Epithelial cell of esophagus (primary cell): ENCODE results near the gene SSBP3.

ENCODE experiments used
- DNase-seq: peaks from one replicate; pipeline ENCODE4 v3.0.0; 2010; ENCODE audit warnings: low read depth
- H3K4me3 ChIP-seq: 2 replicates; pipeline ENCODE4 v1.5.1; 2011; ENCODE audit warnings: mild to moderate bottlenecking, low read length, control low read depth
- TF ChIP-seq, protein P1 (sequence below): IDR thresholded peaks from 2 replicates; pipeline ENCODE4 v1.5.1; 2011; ENCODE audit warnings: low read depth, mild to moderate bottlenecking, low read length, control low read depth, inconsistent platforms; ENCODE audit not compliant: insufficient read depth; ENCODE audit errors: missing control alignments

Gene SSBP3

DNA sequence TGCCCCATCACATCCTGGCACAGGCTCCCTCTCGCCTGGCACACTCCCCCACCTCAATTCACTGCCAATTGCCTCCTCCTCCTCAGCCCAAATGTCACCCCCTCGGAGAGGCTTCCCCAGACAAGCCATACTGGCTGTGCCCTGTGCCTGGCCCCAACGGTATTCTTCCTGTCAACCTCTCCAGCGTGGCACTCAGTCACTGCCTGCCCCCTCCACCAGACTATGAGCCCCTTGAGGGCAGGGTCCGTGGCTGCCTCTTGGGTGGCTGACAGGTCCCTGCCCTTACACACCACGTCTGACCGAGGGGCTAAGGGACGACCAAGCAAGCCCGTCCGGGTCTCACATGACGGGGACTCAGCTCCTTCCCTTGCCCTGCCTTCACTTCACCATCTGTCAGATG is 131.3 kb downstream of the SSBP3 start:
- no peak for DNase-seq
- H3K4me3 ChIP-seq: no peak overlapping the region
- TF ChIP-seq, protein P1, sequence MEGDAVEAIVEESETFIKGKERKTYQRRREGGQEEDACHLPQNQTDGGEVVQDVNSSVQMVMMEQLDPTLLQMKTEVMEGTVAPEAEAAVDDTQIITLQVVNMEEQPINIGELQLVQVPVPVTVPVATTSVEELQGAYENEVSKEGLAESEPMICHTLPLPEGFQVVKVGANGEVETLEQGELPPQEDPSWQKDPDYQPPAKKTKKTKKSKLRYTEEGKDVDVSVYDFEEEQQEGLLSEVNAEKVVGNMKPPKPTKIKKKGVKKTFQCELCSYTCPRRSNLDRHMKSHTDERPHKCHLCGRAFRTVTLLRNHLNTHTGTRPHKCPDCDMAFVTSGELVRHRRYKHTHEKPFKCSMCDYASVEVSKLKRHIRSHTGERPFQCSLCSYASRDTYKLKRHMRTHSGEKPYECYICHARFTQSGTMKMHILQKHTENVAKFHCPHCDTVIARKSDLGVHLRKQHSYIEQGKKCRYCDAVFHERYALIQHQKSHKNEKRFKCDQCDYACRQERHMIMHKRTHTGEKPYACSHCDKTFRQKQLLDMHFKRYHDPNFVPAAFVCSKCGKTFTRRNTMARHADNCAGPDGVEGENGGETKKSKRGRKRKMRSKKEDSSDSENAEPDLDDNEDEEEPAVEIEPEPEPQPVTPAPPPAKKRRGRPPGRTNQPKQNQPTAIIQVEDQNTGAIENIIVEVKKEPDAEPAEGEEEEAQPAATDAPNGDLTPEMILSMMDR: no peak

DNA sequence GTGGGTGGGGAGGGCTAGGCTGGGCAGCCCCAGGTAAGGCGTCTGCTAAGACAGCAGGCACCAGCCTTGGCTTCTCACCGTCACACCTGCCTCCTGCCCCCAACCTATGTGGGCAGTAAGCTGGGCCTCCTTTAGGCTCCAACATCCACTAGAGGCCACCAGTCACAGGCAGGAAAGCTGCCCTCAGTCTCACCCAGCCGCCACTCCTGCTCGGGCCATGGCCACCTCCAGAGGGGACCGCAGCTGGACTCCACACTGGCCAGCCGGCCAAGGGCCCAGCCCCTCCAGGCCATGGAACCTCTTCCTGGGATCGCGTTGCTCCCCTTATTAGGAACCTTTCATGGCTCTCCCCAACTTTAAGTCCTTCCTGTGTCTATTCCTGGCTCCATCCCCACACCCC is 131.7 kb downstream of the SSBP3 start:
- TF ChIP-seq, protein P1: no peak
- H3K4me3 ChIP-seq: no peak overlapping the region
- no peak for DNase-seq

DNA sequence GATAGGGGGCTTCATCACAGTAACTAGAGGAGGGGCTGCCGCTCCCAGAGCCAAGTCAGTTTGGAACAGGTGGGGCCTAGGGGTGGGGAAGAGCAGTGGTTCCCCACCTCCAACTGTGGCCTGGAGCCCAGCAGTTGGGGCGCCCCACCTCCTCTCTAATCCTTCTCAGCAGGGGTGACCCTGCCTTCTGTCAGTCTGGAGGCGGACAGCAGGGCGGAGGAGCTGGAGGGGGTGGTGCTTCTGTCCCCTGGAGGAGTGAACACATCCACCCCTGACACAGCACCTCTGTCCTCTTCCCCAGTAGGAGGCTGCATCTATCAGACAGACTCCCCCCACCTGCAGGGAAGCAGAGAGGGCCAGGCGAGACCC is 132.4 kb downstream of the SSBP3 start:
- H3K4me3 ChIP-seq: no peak overlapping the region
- DNase-seq: no peak

DNA sequence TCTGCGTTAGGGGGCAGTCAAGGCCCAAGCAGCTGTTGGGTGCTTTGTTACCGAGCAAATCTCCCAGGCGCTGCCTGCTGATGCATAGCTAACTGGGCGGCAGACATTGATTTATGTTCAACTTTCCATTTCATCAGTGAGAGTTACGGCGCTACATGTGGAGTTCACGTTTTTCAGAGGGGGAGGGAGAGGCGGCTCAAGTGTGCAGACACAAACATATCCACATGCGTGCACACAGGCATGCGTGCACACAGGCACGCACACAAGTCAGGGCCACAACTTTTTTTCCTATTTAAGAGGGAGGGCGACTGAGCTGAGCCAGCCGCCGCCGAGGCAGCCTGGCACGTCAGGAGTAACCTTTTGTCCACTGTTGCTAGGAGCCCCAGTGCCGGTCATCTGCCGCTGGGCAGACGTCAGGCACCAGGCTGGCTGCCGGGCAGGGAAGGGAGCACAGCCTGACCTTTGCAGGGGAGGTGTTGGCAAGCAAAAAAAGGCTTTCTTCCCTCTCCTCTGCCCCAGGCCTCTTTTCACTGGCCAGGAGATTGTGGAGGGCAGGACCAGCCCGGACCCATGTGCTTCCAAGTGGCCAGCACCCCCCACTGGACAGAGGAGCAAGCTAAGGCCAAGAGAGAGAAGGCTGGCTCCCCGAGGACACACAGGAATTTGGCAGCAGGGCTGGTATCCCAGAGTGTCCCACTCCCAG is 133.0 kb downstream of the SSBP3 start:
- TF ChIP-seq, protein P1: peak; percentile 28
- no peak for DNase-seq
- no peak overlapping the region for H3K4me3 ChIP-seq

More for the DNA sequence above, 132.4 kb downstream of the SSBP3 start:
- TF ChIP-seq, protein P1: no peak

DNA sequence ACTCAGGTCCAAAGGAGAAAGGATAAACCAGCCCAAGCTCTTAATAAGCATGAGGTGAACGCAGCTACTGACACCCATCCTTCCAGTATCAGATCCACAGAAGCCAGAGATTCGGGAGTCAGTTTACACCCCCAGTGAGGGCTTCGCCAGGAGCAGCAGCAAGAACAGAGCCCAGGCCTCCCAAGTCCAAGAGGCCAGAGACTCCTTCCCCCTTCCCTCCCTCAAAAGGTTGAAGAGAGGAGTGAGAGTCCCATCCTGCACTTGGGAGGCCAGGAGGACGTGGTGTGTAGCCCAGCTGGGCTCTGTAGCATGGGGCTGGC is 133.5 kb downstream of the SSBP3 start:
- peak; percentile 4 for DNase-seq
- TF ChIP-seq, protein P1: no peak
- H3K4me3 ChIP-seq: no peak overlapping the region

DNA sequence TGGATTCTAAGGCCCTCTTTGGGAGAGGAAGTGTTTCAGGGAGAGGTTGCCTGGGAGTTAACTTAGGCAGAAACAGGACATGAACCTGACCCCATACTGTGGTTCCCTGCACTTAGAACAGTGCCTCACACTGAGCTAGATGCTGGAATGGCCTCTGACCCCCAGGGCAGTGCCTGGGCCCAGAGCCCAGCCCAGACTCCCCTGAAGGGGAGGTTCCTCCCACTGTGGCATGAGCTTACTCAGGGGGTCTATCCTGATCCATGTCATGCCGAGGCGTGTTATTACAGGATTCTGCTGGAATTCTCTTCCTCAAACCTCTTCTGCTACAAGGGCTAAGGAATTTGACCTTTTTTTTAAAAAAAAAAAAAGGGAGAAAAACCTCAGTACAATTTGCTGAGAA is 134.1 kb downstream of the SSBP3 start:
- no peak overlapping the region for H3K4me3 ChIP-seq
- peak; percentile 54 for DNase-seq
- TF ChIP-seq, protein P1: no peak

DNA sequence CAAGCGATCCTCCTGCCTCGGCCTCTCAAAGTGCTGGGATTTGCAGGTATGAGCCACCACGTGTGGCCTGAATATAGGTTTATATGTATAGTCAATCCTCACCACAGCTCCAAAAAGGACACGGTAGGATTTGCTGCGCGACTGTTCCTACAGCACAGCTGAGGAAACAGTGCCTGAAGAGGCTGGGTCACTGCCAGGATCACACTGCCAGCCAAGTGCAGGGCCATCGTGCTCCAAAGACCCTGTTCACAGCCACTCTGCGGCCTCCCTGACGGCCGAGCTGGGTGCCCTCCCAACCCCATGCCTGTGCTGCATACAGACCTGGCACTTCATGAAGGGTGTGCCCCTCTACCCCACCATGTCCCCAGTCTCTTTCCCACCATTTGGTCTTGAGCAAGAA is 134.9 kb downstream of the SSBP3 start:
- no peak for DNase-seq
- TF ChIP-seq, protein P1: no peak
- H3K4me3 ChIP-seq: no peak overlapping the region
